Prostate gland (tissue), 2 donors: Measurements from ENCODE around the gene ERC2. TPM values are rescaled to one million over a fixed set of nuclear protein-coding genes. Genes with fewer than 3 reads are reported as not detected.

Source experiments
- DNase-seq: peaks from one replicate; pipeline ENCODE4 v3.0.0-alpha.2; 2019; ENCODE audit warnings: low spot score
- H3K27ac ChIP-seq, 2 donors: fragments of 200-600 bp; sonication (generic); 2 replicates each; pipeline ENCODE4 v1.5.1; 2017 to 2019
- H3K27me3 ChIP-seq: fragments of 200-600 bp; sonication (generic); replicated peaks from 2 replicates; pipeline ENCODE4 v1.5.1; 2019; ENCODE audit not compliant: insufficient read depth
- H3K36me3 ChIP-seq, 2 donors: fragments of 200-600 bp; sonication (generic); 1 replicate in 1 of 2; 2 replicates in 1 of 2; pipeline versions ENCODE4 v1.5.1 to v1.8.1; 2017 to 2019
- H3K4me1 ChIP-seq: fragments of 200-600 bp; sonication (generic); replicated peaks from 2 replicates; pipeline ENCODE4 v1.5.1; 2019
- H3K4me3 ChIP-seq, 2 donors: fragments of 200-600 bp; sonication (generic); 2 replicates each; pipeline ENCODE4 v1.5.1; 2017 to 2019
- H3K9me3 ChIP-seq: fragments of 200-600 bp; sonication (generic); 2 replicates; pipeline ENCODE4 v1.5.1; 2017
- POLR2A ChIP-seq: fragments of 450-650 bp; IDR thresholded peaks from one replicate; pipeline ENCODE4 v1.6.1; 2016; ENCODE audit warnings: antibody characterized with exemption, mild to moderate bottlenecking
- POLR2AphosphoS5 ChIP-seq: sonication (generic); formaldehyde crosslinking; IDR thresholded peaks from one replicate; pipeline ENCODE4 v1.6.1; 2017; ENCODE audit warnings: antibody characterized with exemption
- WGBS: methylation state at CpG from one replicate; pipeline ENCODE4 v1.1.5; 2018; 5-methylcytosine and 5-hydroxymethylcytosine counted together
- intact Hi-C: fragments of 100-400 bp; cut with DNase I; formaldehyde crosslinking; loops from one replicate; pipeline ENCODE4 v1.14.2; 2022
- total RNA-seq, 2 donors: library from RNA; depleted of rRNA; stranded (reverse); fragments of >200 nt; gene quantifications; one replicate each; pipeline ENCODE4 v1.1.0, GENCODE V29; 2016
- TF ChIP-seq, protein P1 (sequence below), 4 experiments: fragments of 200-600 bp in 2 of 4; fragments of 450-650 bp in 2 of 4; sonication (generic) in 2 of 4; IDR thresholded peaks; 1 replicate in 3 of 4; 2 replicates in 1 of 4; pipeline ENCODE4 v1.5.1; 2016 to 2019; ENCODE audit warnings: antibody characterized with exemption in 4 of 4, mild to moderate bottlenecking in 2 of 4, moderate library complexity in 2 of 4

Gene ERC2
- total RNA-seq, 2 donors from 2014 or later = 1.0 to 2.7 TPM

DNA sequence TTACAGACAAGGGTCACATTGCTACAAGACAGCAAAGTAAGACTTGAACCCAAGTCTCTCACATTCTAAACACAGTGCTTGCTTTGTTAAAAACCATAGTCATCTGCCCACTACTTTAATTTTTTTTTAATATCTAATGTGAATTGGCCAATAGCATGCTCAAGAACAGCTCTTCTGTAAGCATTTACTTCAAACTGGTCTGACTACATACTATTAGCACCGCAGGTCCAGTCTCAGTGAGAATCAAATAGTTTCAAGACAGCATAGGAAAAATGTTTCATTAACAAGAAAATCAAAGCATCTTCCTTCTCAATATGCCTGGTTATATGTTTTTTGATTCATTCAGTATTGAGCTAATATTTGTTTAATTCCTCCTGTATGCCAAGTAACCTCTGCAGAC lies 419.9 kb downstream of the ERC2 start:
- no peaks in the 10 kb centered on the region for H3K4me1 ChIP-seq
- WGBS = 61% methylated on average over 1 of the region's 1 CpG
- no peaks in the 10 kb centered on the region for H3K9me3 ChIP-seq
- H3K27ac ChIP-seq = no peak overlapping the region
- intact Hi-C loops = loop anchor here (10.0 kb wide), 1 partner anchor 564 kb away; the partner anchor contains the start of gene WNT5A
- no peak for DNase-seq
- no peaks in the 10 kb centered on the region for H3K27me3 ChIP-seq
- TF ChIP-seq POLR2A (no peak), POLR2AphosphoS5 (no peak)
- TF ChIP-seq, protein P1, sequence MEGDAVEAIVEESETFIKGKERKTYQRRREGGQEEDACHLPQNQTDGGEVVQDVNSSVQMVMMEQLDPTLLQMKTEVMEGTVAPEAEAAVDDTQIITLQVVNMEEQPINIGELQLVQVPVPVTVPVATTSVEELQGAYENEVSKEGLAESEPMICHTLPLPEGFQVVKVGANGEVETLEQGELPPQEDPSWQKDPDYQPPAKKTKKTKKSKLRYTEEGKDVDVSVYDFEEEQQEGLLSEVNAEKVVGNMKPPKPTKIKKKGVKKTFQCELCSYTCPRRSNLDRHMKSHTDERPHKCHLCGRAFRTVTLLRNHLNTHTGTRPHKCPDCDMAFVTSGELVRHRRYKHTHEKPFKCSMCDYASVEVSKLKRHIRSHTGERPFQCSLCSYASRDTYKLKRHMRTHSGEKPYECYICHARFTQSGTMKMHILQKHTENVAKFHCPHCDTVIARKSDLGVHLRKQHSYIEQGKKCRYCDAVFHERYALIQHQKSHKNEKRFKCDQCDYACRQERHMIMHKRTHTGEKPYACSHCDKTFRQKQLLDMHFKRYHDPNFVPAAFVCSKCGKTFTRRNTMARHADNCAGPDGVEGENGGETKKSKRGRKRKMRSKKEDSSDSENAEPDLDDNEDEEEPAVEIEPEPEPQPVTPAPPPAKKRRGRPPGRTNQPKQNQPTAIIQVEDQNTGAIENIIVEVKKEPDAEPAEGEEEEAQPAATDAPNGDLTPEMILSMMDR (IDR thresholded peaks at IDR 0.05) = no peak
- no peaks in the 10 kb centered on the region for H3K36me3 ChIP-seq
- H3K4me3 ChIP-seq = no peak overlapping the region

GRCh38 chr3:56042326-56042951 lies 425.8 kb downstream of the ERC2 start:
- H3K36me3 ChIP-seq = no peaks in the 10 kb centered on the region
- H3K4me3 ChIP-seq = no peak overlapping the region
- H3K27me3 ChIP-seq = no peaks in the 10 kb centered on the region
- no peaks in the 10 kb centered on the region for H3K9me3 ChIP-seq
- no peaks in the 10 kb centered on the region for H3K4me1 ChIP-seq
- H3K27ac ChIP-seq = no peak overlapping the region
- peak; percentile 10 for DNase-seq
- intact Hi-C loops = loop anchor here (10.0 kb wide), 1 partner anchor 558 kb away; the partner anchor contains the start of gene WNT5A
- TF ChIP-seq POLR2AphosphoS5 = peak; percentile 38
- TF ChIP-seq, protein P1 (IDR thresholded peaks at IDR 0.05) = peak in 3 of 4 experiments; percentile 43 to 66 (median 49)
- no peak for TF ChIP-seq POLR2A
- WGBS = 43% methylated on average over 10 of the region's 10 CpGs

DNA sequence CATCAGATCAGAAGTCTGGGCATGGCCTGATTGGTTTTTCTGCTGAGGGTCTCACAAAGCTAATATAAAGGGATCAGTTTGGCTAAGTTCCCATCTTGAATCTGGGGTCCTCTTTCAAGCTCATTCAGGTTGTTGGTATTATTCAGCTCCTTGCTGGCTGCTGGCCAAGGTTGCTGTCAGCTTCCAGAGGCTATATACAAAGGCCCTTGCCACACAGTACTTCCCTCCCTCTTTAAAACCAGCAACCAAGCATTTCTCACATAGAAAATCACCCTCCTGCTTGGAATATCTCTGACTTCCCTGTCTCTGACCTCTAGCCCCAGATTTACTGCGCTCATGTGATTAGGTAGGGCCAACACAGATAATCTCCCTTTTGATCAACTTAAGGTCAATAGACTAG lies 442.9 kb downstream of the ERC2 start:
- Histone ChIP-seq H3K4me1 (no peaks in the 10 kb centered on the region), H3K4me3 (no peak overlapping the region), H3K36me3 (no peaks in the 10 kb centered on the region), H3K9me3 (no peaks in the 10 kb centered on the region), H3K27ac (no peak overlapping the region), H3K27me3 (no peaks in the 10 kb centered on the region)
- DNase-seq = no peak
- TF ChIP-seq POLR2A = no peak
- TF ChIP-seq, protein P1 (IDR thresholded peaks at IDR 0.05) = no peak
- TF ChIP-seq POLR2AphosphoS5 = no peak
- 97% methylated on average over 1 of the region's 1 CpG for WGBS
- intact Hi-C loops = no loop called here

GRCh38 chr3:56023546-56023945 lies 444.7 kb downstream of the ERC2 start:
- Histone ChIP-seq H3K9me3 (no peaks in the 10 kb centered on the region), H3K27ac (no peak overlapping the region), H3K4me3 (no peak overlapping the region), H3K27me3 (no peaks in the 10 kb centered on the region), H3K4me1 (no peaks in the 10 kb centered on the region), H3K36me3 (no peaks in the 10 kb centered on the region)
- DNase-seq = no peak
- 96% methylated on average over 2 of the region's 2 CpGs for WGBS
- TF ChIP-seq, protein P1 (IDR thresholded peaks at IDR 0.05) = no peak
- TF ChIP-seq POLR2AphosphoS5 (no peak), POLR2A (no peak)
- intact Hi-C loops = no loop called here

- intact Hi-C loops = no loop called here
- H3K27me3 ChIP-seq = no peaks in the 10 kb centered on the region
- DNase-seq = no peak
Observed at GRCh38 chr3:56022619-56023018, 445.6 kb downstream of the ERC2 start.

More at GRCh38 chr3:56022619-56023018, 445.6 kb downstream of the ERC2 start:
- no peak overlapping the region for H3K4me3 ChIP-seq
- H3K4me1 ChIP-seq = no peaks in the 10 kb centered on the region
- TF ChIP-seq, protein P1 (IDR thresholded peaks at IDR 0.05) = no peak
- no peak for TF ChIP-seq POLR2A
- TF ChIP-seq POLR2AphosphoS5 = no peak
- no peaks in the 10 kb centered on the region for H3K9me3 ChIP-seq
- H3K27ac ChIP-seq = no peak overlapping the region
- no peaks in the 10 kb centered on the region for H3K36me3 ChIP-seq
